WTC11 (cell line): Measurements from ENCODE around the gene ARL4D. TPM values are rescaled to one million over a fixed set of nuclear protein-coding genes. Genes with fewer than 3 reads are reported as not detected.

Source experiments
- ATAC-seq: fragments of 200-7000 bp; cut with Tn5 transposase; 2 replicates; pipeline ENCODE4 v1.10.0; 2021; ENCODE audit warnings: mild to moderate bottlenecking, moderate library complexity
- CTCF ChIA-PET: fragments of 300-600 bp; sonication (Branson Sonifier 250); formaldehyde crosslinking; loops from one replicate; lab custom pipeline; 2021; ENCODE audit warnings: antibody characterized with exemption; lab: Charles Lee
- POLR2A ChIA-PET: fragments of 350-600 bp; sonication (Branson Sonifier 250); formaldehyde crosslinking; loops from one replicate; lab custom pipeline; 2021; ENCODE audit warnings: antibody characterized with exemption; lab: Charles Lee
- DNase-seq: peaks from one replicate; pipeline ENCODE4 v3.0.0; 2021; ENCODE audit warnings: low spot score
- H3K27ac Mint-ChIP-seq: 2 replicates; pipeline ENCODE4 v1.8.0; 2021; ENCODE audit warnings: mixed read lengths
- H3K27me3 Mint-ChIP-seq: 2 replicates; pipeline ENCODE4 v1.8.0; 2021; ENCODE audit warnings: low read depth, mild to moderate bottlenecking, moderate library complexity, mixed read lengths
- H3K36me3 Mint-ChIP-seq: 2 replicates; pipeline ENCODE4 v1.8.0; 2021; ENCODE audit warnings: mixed read lengths
- H3K4me1 Mint-ChIP-seq: 2 replicates; pipeline ENCODE4 v1.8.0; 2022; ENCODE audit warnings: mixed read lengths
- H3K4me3 Mint-ChIP-seq: 2 replicates; pipeline ENCODE4 v1.8.0; 2021; ENCODE audit warnings: mild to moderate bottlenecking, moderate library complexity, mixed read lengths
- H3K9me3 Mint-ChIP-seq: 2 replicates; pipeline ENCODE4 v1.8.0; 2021; ENCODE audit warnings: mixed read lengths
- AR ChIP-seq: fragments of 250-450 bp; sonication (Bioruptor Pico); IDR thresholded peaks from 2 replicates; pipeline ENCODE4 v1.9.0; 2021; ENCODE audit warnings: mild to moderate bottlenecking
- CREM ChIP-seq: sonication (generic); formaldehyde crosslinking; IDR thresholded peaks from 2 replicates; pipeline ENCODE4 v1.8.1; 2022; ENCODE audit warnings: mild to moderate bottlenecking, missing genetic modification reagents, moderate library complexity
- E2F1 ChIP-seq: sonication (generic); formaldehyde crosslinking; IDR thresholded peaks from 2 replicates; pipeline ENCODE4 v1.8.0; 2022; ENCODE audit warnings: mild to moderate bottlenecking, missing genetic modification reagents
- E2F5 ChIP-seq: sonication (generic); formaldehyde crosslinking; IDR thresholded peaks from 2 replicates; pipeline ENCODE4 v1.8.1; 2022; ENCODE audit warnings: mild to moderate bottlenecking, moderate library complexity, missing genetic modification reagents
- ELF4 ChIP-seq: sonication (generic); formaldehyde crosslinking; IDR thresholded peaks from 2 replicates; pipeline ENCODE4 v1.8.1; 2022; ENCODE audit warnings: low read depth, mild to moderate bottlenecking, moderate library complexity, missing genetic modification reagents
- JAZF1 ChIP-seq: fragments of 250-450 bp; sonication (Bioruptor Pico); IDR thresholded peaks from 2 replicates; pipeline ENCODE4 v1.9.0; 2021; ENCODE audit warnings: moderate library complexity, mild to moderate bottlenecking, inconsistent platforms
- JUN ChIP-seq: sonication (generic); formaldehyde crosslinking; IDR thresholded peaks from 2 replicates; pipeline ENCODE4 v1.8.0; 2023; ENCODE audit warnings: mild to moderate bottlenecking, missing genetic modification reagents
- KAT7 ChIP-seq: sonication (generic); formaldehyde crosslinking; IDR thresholded peaks from 2 replicates; pipeline ENCODE4 v1.8.1; 2023; ENCODE audit warnings: missing genetic modification reagents, mild to moderate bottlenecking, borderline replicate concordance
- NFE2L1 ChIP-seq: sonication (generic); formaldehyde crosslinking; IDR thresholded peaks from 2 replicates; pipeline ENCODE4 v1.8.1; 2023; ENCODE audit warnings: missing genetic modification reagents
- NR2C2 ChIP-seq: sonication (generic); formaldehyde crosslinking; IDR thresholded peaks from 2 replicates; pipeline ENCODE4 v1.8.0; 2022; ENCODE audit warnings: mild to moderate bottlenecking, missing genetic modification reagents
- PRDM15 ChIP-seq: sonication (generic); formaldehyde crosslinking; IDR thresholded peaks from 2 replicates; pipeline ENCODE4 v1.8.0; 2022; ENCODE audit warnings: missing genetic modification reagents
- RORB ChIP-seq: fragments of 250-450 bp; sonication (Bioruptor Pico); IDR thresholded peaks from 2 replicates; pipeline ENCODE4 v1.9.0; 2021; ENCODE audit warnings: mild to moderate bottlenecking
- ZBTB21 ChIP-seq: sonication (generic); formaldehyde crosslinking; IDR thresholded peaks from 2 replicates; pipeline ENCODE4 v1.8.1; 2023; ENCODE audit warnings: mild to moderate bottlenecking, missing genetic modification reagents, borderline replicate concordance
- ZMAT4 ChIP-seq: fragments of 250-450 bp; sonication (Bioruptor Pico); IDR thresholded peaks from 2 replicates; pipeline ENCODE4 v1.9.0; 2021; ENCODE audit warnings: mild to moderate bottlenecking
- ZNF317 ChIP-seq: sonication (generic); formaldehyde crosslinking; IDR thresholded peaks from 2 replicates; pipeline ENCODE4 v1.8.1; 2023; ENCODE audit warnings: low read depth, mild to moderate bottlenecking, moderate library complexity, missing genetic modification reagents, borderline replicate concordance
- ZNF396 ChIP-seq: fragments of 250-450 bp; sonication (Bioruptor Pico); IDR thresholded peaks from 2 replicates; pipeline ENCODE4 v1.8.0; 2021; ENCODE audit warnings: mild to moderate bottlenecking, moderate library complexity, borderline replicate concordance
- ZNF671 ChIP-seq: fragments of 250-450 bp; sonication (Bioruptor Pico); IDR thresholded peaks from 2 replicates; pipeline ENCODE4 v1.8.0; 2021; ENCODE audit warnings: mild to moderate bottlenecking
- total RNA-seq: library from RNA; stranded (reverse); gene quantifications from 3 replicates; pipeline ENCODE4 v1.2.3, GENCODE V29; 2021
- TF ChIP-seq, protein P1 (sequence below): fragments of 200-600 bp; IDR thresholded peaks from 2 replicates; pipeline ENCODE4 v1.8.0; 2022; ENCODE audit warnings: antibody characterized with exemption

Gene ARL4D
- total RNA-seq, 1 experiment from 2014 or later, result 11.9 TPM

GRCh38 chr17:43380307-43380706 lies 18.5 kb upstream of the ARL4D start:
- H3K27me3 Mint-ChIP-seq, result peaks cover 7% of the 10 kb centered on the region
- H3K27ac Mint-ChIP-seq, result no peak overlapping the region
- TF ChIP-seq ZNF317 (CRISPR knock-in tag) (no peak), ELF4 (no peak), ZNF396 (CRISPR knock-in tag) (no peak), PRDM15 (CRISPR knock-in tag) (no peak), ZMAT4 (no peak), KAT7 (no peak), JAZF1 (no peak), ZBTB21 (CRISPR knock-in tag) (no peak), JUN (no peak), AR (CRISPR knock-in tag) (no peak), RORB (CRISPR knock-in tag) (no peak), NR2C2 (CRISPR knock-in tag) (no peak), CREM (CRISPR knock-in tag) (no peak), NFE2L1 (CRISPR knock-in tag) (no peak), E2F5 (no peak), E2F1 (CRISPR knock-in tag) (no peak), ZNF671 (CRISPR knock-in tag) (no peak)
- TF ChIP-seq, protein P1, sequence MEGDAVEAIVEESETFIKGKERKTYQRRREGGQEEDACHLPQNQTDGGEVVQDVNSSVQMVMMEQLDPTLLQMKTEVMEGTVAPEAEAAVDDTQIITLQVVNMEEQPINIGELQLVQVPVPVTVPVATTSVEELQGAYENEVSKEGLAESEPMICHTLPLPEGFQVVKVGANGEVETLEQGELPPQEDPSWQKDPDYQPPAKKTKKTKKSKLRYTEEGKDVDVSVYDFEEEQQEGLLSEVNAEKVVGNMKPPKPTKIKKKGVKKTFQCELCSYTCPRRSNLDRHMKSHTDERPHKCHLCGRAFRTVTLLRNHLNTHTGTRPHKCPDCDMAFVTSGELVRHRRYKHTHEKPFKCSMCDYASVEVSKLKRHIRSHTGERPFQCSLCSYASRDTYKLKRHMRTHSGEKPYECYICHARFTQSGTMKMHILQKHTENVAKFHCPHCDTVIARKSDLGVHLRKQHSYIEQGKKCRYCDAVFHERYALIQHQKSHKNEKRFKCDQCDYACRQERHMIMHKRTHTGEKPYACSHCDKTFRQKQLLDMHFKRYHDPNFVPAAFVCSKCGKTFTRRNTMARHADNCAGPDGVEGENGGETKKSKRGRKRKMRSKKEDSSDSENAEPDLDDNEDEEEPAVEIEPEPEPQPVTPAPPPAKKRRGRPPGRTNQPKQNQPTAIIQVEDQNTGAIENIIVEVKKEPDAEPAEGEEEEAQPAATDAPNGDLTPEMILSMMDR, result no peak
- TF ChIP-seq, all 79 proteins: peak for 0
- Mint-ChIP-seq H3K4me1 (peaks cover 5% of the 10 kb centered on the region; the same call in 1 of the 2 replicates), H3K36me3 (peaks cover 14% of the 10 kb centered on the region), H3K4me3 (no peak overlapping the region), H3K9me3 (peaks cover 19% of the 10 kb centered on the region)
- ATAC-seq (no peak), DNase-seq (no peak)
- ChIA-PET POLR2A (interaction anchor here (2.1 kb wide), 1 partner anchor 13 kb away, joined by 7 read pairs; no protein-coding TSS in a partner anchor), CTCF (interaction anchor here (1.2 kb wide), 1 partner anchor 104 kb away, joined by 3 read pairs; the partner anchor contains the start of gene DHX8)
